Measurements from ENCODE around the gene SYNE3.

Gene SYNE3

DNA sequence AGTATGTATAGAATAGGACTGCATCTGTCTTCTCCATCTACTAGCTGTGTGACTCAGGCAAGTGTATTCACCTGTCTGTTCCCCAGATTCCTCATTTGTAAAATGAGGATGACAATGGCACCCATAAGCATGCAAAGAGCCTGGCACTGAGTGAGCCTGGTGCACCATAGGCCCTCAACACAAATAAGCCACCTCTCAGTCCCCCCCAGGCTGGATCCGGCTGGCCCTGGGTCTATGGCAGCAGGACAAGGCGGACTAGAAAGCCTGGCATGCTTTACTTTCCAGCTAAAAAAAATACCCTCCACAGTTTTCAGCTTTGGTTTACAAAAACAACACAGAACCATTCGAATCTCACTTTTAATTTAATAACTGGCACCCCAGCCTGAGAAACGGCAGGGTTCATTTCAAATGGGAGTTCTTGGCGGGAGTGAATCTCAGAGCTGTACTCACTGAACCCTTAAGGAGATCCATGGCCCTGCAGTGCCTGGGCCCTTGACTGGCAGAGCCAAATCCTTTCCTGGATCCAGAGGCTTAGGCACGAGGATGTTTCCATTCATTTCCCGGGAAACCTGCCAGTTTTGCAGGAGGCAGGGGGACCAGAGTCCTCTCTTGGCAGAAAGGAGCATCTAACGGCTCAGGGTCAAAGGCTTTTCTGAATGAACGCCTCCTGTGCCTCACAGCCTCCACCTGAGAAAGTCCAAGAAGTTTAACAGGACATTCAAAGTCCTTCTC is 17.7 kb downstream of the SYNE3 start:
- Histone ChIP-seq H3K4me3 (replicated peaks; ENCODE audit: insufficient read depth, low read length) (no peak overlapping the region), H3K27me3 (ENCODE audit: insufficient read depth, poor library complexity, severe bottlenecking) (no peaks in the 10 kb centered on the region), H3K27ac (replicated peaks) (no peak overlapping the region)
- no peak for DNase-seq (ENCODE audit: low read depth in 1 of 2, low spot score in 1 of 2)
- TF ChIP-seq SPI1 (IDR thresholded peaks at IDR 0.05; ENCODE audit: borderline replicate concordance, low read depth) = no peak
- TF ChIP-seq GABPA (IDR thresholded peaks at IDR 0.05; ENCODE audit: low read depth) = no peak
- TF ChIP-seq, protein P1, sequence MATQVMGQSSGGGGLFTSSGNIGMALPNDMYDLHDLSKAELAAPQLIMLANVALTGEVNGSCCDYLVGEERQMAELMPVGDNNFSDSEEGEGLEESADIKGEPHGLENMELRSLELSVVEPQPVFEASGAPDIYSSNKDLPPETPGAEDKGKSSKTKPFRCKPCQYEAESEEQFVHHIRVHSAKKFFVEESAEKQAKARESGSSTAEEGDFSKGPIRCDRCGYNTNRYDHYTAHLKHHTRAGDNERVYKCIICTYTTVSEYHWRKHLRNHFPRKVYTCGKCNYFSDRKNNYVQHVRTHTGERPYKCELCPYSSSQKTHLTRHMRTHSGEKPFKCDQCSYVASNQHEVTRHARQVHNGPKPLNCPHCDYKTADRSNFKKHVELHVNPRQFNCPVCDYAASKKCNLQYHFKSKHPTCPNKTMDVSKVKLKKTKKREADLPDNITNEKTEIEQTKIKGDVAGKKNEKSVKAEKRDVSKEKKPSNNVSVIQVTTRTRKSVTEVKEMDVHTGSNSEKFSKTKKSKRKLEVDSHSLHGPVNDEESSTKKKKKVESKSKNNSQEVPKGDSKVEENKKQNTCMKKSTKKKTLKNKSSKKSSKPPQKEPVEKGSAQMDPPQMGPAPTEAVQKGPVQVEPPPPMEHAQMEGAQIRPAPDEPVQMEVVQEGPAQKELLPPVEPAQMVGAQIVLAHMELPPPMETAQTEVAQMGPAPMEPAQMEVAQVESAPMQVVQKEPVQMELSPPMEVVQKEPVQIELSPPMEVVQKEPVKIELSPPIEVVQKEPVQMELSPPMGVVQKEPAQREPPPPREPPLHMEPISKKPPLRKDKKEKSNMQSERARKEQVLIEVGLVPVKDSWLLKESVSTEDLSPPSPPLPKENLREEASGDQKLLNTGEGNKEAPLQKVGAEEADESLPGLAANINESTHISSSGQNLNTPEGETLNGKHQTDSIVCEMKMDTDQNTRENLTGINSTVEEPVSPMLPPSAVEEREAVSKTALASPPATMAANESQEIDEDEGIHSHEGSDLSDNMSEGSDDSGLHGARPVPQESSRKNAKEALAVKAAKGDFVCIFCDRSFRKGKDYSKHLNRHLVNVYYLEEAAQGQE (IDR thresholded peaks at IDR 0.05; ENCODE audit: insufficient replicate concordance, low read depth) = no peak
- TF ChIP-seq, protein P2, sequence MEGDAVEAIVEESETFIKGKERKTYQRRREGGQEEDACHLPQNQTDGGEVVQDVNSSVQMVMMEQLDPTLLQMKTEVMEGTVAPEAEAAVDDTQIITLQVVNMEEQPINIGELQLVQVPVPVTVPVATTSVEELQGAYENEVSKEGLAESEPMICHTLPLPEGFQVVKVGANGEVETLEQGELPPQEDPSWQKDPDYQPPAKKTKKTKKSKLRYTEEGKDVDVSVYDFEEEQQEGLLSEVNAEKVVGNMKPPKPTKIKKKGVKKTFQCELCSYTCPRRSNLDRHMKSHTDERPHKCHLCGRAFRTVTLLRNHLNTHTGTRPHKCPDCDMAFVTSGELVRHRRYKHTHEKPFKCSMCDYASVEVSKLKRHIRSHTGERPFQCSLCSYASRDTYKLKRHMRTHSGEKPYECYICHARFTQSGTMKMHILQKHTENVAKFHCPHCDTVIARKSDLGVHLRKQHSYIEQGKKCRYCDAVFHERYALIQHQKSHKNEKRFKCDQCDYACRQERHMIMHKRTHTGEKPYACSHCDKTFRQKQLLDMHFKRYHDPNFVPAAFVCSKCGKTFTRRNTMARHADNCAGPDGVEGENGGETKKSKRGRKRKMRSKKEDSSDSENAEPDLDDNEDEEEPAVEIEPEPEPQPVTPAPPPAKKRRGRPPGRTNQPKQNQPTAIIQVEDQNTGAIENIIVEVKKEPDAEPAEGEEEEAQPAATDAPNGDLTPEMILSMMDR (IDR thresholded peaks at IDR 0.05; ENCODE audit: insufficient read depth, low read length) = no peak
- no peak for TF ChIP-seq POLR2AphosphoS5 (IDR thresholded peaks at IDR 0.05; ENCODE audit: low read depth)

DNA sequence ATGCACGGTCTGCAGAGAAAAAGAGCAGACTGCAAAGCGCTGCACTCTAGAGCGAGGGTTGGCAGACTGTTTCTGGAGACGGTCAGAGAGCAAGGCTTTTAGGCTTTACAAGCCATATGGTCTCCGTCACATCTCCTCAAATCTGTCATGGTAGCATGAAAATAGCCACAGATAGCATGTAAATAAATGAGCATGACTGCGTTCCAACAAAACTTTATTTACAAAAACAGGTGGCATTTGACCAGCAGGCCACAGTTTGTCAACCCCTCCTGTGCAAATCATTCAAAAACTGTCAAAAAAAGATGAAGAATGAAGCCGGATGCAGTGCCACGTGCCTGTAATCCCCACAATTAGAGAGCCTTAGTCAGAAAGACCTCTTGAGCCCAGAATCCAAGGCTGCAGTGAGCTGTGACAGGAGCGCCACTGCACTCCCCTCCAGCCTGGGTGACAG is 18.9 kb downstream of the SYNE3 start:
- DNase-seq (ENCODE audit: low read depth in 1 of 2, low spot score in 1 of 2) = no peak
- no peaks in the 10 kb centered on the region for H3K27me3 ChIP-seq (ENCODE audit: insufficient read depth, poor library complexity, severe bottlenecking)
- TF ChIP-seq, protein P2 (IDR thresholded peaks at IDR 0.05; ENCODE audit: insufficient read depth, low read length) = no peak
- TF ChIP-seq SPI1 (IDR thresholded peaks at IDR 0.05; ENCODE audit: borderline replicate concordance, low read depth) = no peak
- TF ChIP-seq GABPA (IDR thresholded peaks at IDR 0.05; ENCODE audit: low read depth) = no peak
- TF ChIP-seq, protein P1 (IDR thresholded peaks at IDR 0.05; ENCODE audit: insufficient replicate concordance, low read depth) = no peak
- no peak for TF ChIP-seq POLR2AphosphoS5 (IDR thresholded peaks at IDR 0.05; ENCODE audit: low read depth)
- H3K27ac ChIP-seq (replicated peaks) = no peak overlapping the region; the same call in 1 of the 2 replicates
- no peak overlapping the region for H3K4me3 ChIP-seq (replicated peaks; ENCODE audit: insufficient read depth, low read length)

DNA sequence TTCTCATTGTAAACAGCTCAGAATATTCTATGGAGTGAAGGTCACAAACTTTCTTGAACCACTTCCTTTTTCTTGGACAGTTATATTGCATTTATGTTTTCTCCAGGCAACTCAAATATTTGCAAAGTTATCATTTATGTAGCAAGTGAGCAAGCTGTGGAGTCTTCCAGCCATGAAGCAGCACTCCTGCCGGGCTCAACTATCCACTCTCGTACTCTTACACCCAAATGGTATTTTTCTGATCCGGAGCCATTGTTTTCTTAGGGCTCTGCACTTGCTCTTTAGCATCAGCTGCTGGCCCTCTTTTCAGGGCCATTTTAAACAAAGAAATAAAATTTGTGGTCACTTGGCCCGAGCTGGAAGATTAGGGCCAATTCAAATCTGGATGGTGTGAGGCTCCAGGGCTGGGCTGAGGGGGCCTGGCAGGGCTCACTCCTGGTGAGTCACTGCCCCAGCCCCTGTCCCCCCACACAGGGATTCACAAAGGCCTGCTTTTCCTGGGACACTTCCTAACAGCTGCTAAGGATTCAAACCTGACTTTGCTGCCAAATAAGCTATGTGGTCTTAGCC is 19.7 kb downstream of the SYNE3 start:
- Histone ChIP-seq H3K27me3 (ENCODE audit: insufficient read depth, poor library complexity, severe bottlenecking) (no peaks in the 10 kb centered on the region), H3K27ac (replicated peaks) (peak overlapping the region; percentile 75), H3K4me3 (replicated peaks; ENCODE audit: insufficient read depth, low read length) (no peak overlapping the region)
- no peak for DNase-seq (ENCODE audit: low read depth in 1 of 2, low spot score in 1 of 2)
- TF ChIP-seq, protein P1 (IDR thresholded peaks at IDR 0.05; ENCODE audit: insufficient replicate concordance, low read depth) = no peak
- TF ChIP-seq, protein P2 (IDR thresholded peaks at IDR 0.05; ENCODE audit: insufficient read depth, low read length) = no peak
- no peak for TF ChIP-seq POLR2AphosphoS5 (IDR thresholded peaks at IDR 0.05; ENCODE audit: low read depth)
- TF ChIP-seq GABPA (IDR thresholded peaks at IDR 0.05; ENCODE audit: low read depth) = no peak
- TF ChIP-seq SPI1 (IDR thresholded peaks at IDR 0.05; ENCODE audit: borderline replicate concordance, low read depth) = peak; percentile 83

Measured in HL-60 (cell line).